ENCODE measurements around the gene ZFP82.

ZFP82 gene

DNA sequence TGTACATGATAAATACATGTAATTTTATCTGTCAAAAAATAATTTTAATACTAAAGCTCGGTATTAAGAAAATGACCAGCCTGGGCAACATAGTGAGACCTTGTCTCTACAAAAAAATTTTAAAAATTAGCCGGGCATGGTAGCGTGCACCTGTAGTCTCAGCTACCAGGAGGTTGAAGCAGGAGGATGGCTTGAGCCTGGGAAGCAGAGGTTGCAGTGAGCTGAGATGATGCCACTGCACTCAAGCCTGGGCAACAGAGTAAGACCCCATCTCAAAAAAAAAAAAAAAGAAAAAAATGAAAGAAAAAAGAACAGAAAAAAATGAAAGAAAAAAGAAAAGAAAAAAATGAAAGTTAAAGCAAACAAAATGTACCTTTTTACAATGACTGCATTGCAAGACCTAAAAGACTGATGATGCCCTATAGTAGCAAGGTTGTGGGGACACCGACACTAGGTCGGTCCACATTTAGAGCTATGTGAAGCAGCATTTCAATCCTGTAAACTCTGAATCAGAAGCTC lies 44.7 kb downstream of the ZFP82 start:
- FAIRE-seq (no peak), DNase-seq (ENCODE audit: low spot score) (no peak)

DNA sequence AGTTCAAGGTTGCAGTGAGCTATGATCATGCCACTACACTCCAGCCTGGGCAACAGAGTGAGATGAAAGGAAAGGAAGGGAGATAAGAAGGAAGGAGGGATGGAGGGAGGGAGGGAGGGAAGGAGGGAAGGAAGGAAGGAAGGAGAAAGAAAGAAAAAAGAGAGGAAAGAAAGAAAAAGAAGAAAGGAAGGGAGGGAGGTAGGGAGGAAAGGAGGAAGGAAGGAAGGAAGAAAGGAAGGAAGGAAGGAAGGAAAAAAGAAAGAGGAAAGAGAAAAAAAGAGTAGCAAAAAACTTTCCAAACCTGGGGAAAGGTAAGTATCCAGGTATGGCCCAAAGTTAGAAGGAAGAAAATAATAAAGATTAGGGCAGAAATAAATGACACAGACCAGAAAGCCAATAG lies 46.6 kb downstream of the ZFP82 start:
- DNase-seq (ENCODE audit: low spot score) = no peak
- FAIRE-seq = no peak

GRCh38 chr19:36363845-36364244 lies 54.6 kb downstream of the ZFP82 start:
- FAIRE-seq (no peak), DNase-seq (ENCODE audit: low spot score) (no peak)

Data from RCC 7860 (cell line).